PC-9 (cell line): ENCODE measurements around the gene ZNF654. TPM values are rescaled to one million over a fixed set of nuclear protein-coding genes. Genes with fewer than 3 reads are reported as not detected.

Source experiments
- BruUV-seq: library from RNA; stranded (reverse); fragments of 400-500 nt; replicated peaks from 2 replicates; lab custom pipeline; 2021; lab: Mats Ljungman, UMichigan
- CTCF ChIA-PET: fragments of 300-600 bp; sonication (Branson Sonifier 250); formaldehyde crosslinking; loops from one replicate; lab custom pipeline; 2022; ENCODE audit warnings: antibody characterized with exemption; lab: Charles Lee
- POLR2A ChIA-PET: fragments of 300-600 bp; sonication (Branson Sonifier 250); formaldehyde crosslinking; loops from one replicate; lab custom pipeline; 2022; ENCODE audit warnings: antibody characterized with exemption; ENCODE audit not compliant: unreplicated experiment; lab: Charles Lee
- DNase-seq, 2 experiments: peaks; one replicate each; pipeline versions ENCODE4 v3.0.0 to v3.0.0-alpha.2; 2015 to 2022; ENCODE audit warnings: mixed read lengths in 1 of 2
- H2AFZ ChIP-seq: fragments of 200-600 bp; sonication (generic); 2 replicates; pipeline ENCODE4 v1.8.1; 2017; ENCODE audit warnings: antibody characterized with exemption
- H3F3A ChIP-seq: fragments of 200-600 bp; sonication (generic); 2 replicates; pipeline ENCODE4 v1.8.1; 2017; ENCODE audit warnings: antibody characterized with exemption, mild to moderate bottlenecking, low read depth; ENCODE audit not compliant: insufficient read depth
- H3K27ac ChIP-seq: fragments of 200-600 bp; sonication (generic); 2 replicates; pipeline ENCODE4 v1.6.1; 2016; ENCODE audit warnings: mixed run types
- H3K27me3 ChIP-seq: fragments of 200-600 bp; sonication (generic); 2 replicates; pipeline ENCODE4 v1.6.1; 2016; ENCODE audit warnings: low read depth, mixed run types; ENCODE audit not compliant: insufficient read depth
- H3K36me3 ChIP-seq: fragments of 200-600 bp; sonication (generic); 2 replicates; pipeline ENCODE4 v1.6.1; 2016; ENCODE audit warnings: low read depth, mixed run types
- H3K4me1 ChIP-seq: fragments of 200-600 bp; sonication (generic); replicated peaks from 2 replicates; pipeline ENCODE4 v1.6.1; 2016; ENCODE audit warnings: mixed run types; ENCODE audit not compliant: insufficient read depth
- H3K4me2 ChIP-seq: fragments of 200-600 bp; sonication (generic); 2 replicates; pipeline ENCODE4 v1.6.1; 2017; ENCODE audit warnings: mixed run types
- H3K4me3 ChIP-seq: fragments of 200-600 bp; sonication (generic); 2 replicates; pipeline ENCODE4 v1.6.1; 2016; ENCODE audit warnings: mixed run types
- H3K79me2 ChIP-seq: fragments of 200-600 bp; sonication (generic); 2 replicates; pipeline ENCODE4 v1.6.1; 2017; ENCODE audit warnings: low read depth, mixed run types
- H3K9me2 ChIP-seq: fragments of 200-600 bp; sonication (generic); 2 replicates; pipeline ENCODE4 v1.8.1; 2017; ENCODE audit warnings: mild to moderate bottlenecking; ENCODE audit not compliant: insufficient read depth
- H3K9me3 ChIP-seq: fragments of 200-600 bp; sonication (generic); 2 replicates; pipeline ENCODE4 v1.8.1; 2016; ENCODE audit warnings: low read depth; ENCODE audit not compliant: insufficient read depth
- H4K20me1 ChIP-seq: fragments of 200-600 bp; sonication (generic); 2 replicates; pipeline ENCODE4 v1.8.1; 2017; ENCODE audit not compliant: insufficient read depth
- CTCF ChIP-seq: fragments of 200-600 bp; sonication (generic); conservative IDR thresholded peaks from 2 replicates; pipeline ENCODE4 v1.6.1; 2017; ENCODE audit warnings: mixed run types, antibody characterized with exemption, mild to moderate bottlenecking, moderate library complexity
- EZH2 ChIP-seq: fragments of 200-600 bp; sonication (generic); IDR thresholded peaks from 2 replicates; pipeline ENCODE4 v1.8.0; 2017; ENCODE audit warnings: antibody characterized with exemption, low read depth
- intact Hi-C: fragments of 100-400 bp; cut with micrococcal nuclease; formaldehyde crosslinking; loops from one replicate; pipeline ENCODE4 v1.10.0; 2022; ENCODE audit not compliant: unreplicated experiment
- total RNA-seq: library from RNA; stranded (reverse); gene quantifications from 2 replicates; pipeline ENCODE4 v1.2.3, GENCODE V29; 2021

ZNF654 gene
- total RNA-seq, 1 experiment from 2014 or later, result 9.6 TPM

GRCh38 chr3:88192631-88193030 is 133.6 kb downstream of the ZNF654 start:
- H3K9me3 ChIP-seq, result no peaks in the 10 kb centered on the region
- H3K27me3 ChIP-seq, result no peaks in the 10 kb centered on the region
- H3K36me3 ChIP-seq, result no peaks in the 10 kb centered on the region
- H2AFZ ChIP-seq, result no peak overlapping the region
- BruUV-seq, result no TSS peak
- ChIA-PET POLR2A (no interaction called here), CTCF (no interaction called here)
- H4K20me1 ChIP-seq, result no peaks in the 10 kb centered on the region
- intact Hi-C loops, result no loop called here
- no peak for TF ChIP-seq EZH2
- TF ChIP-seq CTCF, result no peak
- no peaks in the 10 kb centered on the region for H3F3A ChIP-seq
- H3K4me3 ChIP-seq, result no peak overlapping the region
- H3K27ac ChIP-seq, result no peak overlapping the region
- H3K79me2 ChIP-seq, result no peaks in the 10 kb centered on the region
- no peaks in the 10 kb centered on the region for H3K4me1 ChIP-seq
- no peak overlapping the region for H3K4me2 ChIP-seq
- no peak for DNase-seq
- no peaks in the 10 kb centered on the region for H3K9me2 ChIP-seq

Other genes starting within 250 kb of the ZNF654 start
- gene CGGBP1, start 250 bp upstream of the ZNF654 start, total RNA-seq, result 35.9 and 47.5 TPM in 2 replicates
- gene C3orf38, start 90.7 kb downstream of the ZNF654 start, total RNA-seq, result 12.8 and 18.6 TPM in 2 replicates